Astrocyte (in vitro differentiated cells and primary cell): ENCODE data around the gene ANKH. TPM values are rescaled to one million over a fixed set of nuclear protein-coding genes. Genes with fewer than 3 reads are reported as not detected.
A peak's percentile ranks its signal among the peaks of the same experiment; 100 is the strongest.
"Not testable (repeated sequence)": the region's sequence is repeated elsewhere in the genome, so short reads cannot be mapped to it uniquely, and the experiment has no call there.

ENCODE experiments used
- DNase-seq: peaks from one replicate; pipeline ENCODE4 v3.0.0-alpha.2; 2010; ENCODE audit warnings: low read depth
- FAIRE-seq: peaks from 2 replicates; lab custom pipeline; 2011; peaks lifted over from hg19 to GRCh38; lab: Jason Lieb, UNC
- H2AFZ ChIP-seq: 2 replicates; pipeline ENCODE4 v1.6.0; 2012; ENCODE audit warnings: low read depth, low read length, inconsistent platforms
- H3K27ac ChIP-seq: 2 replicates; pipeline ENCODE4 v1.5.1; 2011; ENCODE audit warnings: low read depth, low read length, inconsistent platforms
- H3K27me3 ChIP-seq: 2 replicates; pipeline ENCODE4 v1.6.0; 2011; ENCODE audit warnings: low read length, inconsistent platforms; ENCODE audit not compliant: insufficient read depth
- H3K36me3 ChIP-seq: 2 replicates; pipeline ENCODE4 v1.5.1; 2011; ENCODE audit warnings: low read length, inconsistent platforms; ENCODE audit not compliant: insufficient read depth
- H3K4me1 ChIP-seq: 2 replicates; pipeline ENCODE4 v1.5.1; 2011; ENCODE audit warnings: low read length, inconsistent platforms; ENCODE audit not compliant: insufficient read depth
- H3K4me2 ChIP-seq: 2 replicates; pipeline ENCODE4 v1.6.0; 2012; ENCODE audit warnings: low read length, inconsistent platforms
- H3K4me3 ChIP-seq: 2 replicates; pipeline ENCODE4 v1.5.1; 2011; ENCODE audit warnings: low read depth, mild to moderate bottlenecking, low read length, inconsistent platforms; ENCODE audit not compliant: insufficient read depth
- H3K79me2 ChIP-seq: 2 replicates; pipeline ENCODE4 v1.6.0; 2012; ENCODE audit warnings: mild to moderate bottlenecking, low read length, inconsistent platforms; ENCODE audit not compliant: insufficient read depth
- H3K9ac ChIP-seq: 2 replicates; pipeline ENCODE4 v1.6.0; 2012; ENCODE audit warnings: mild to moderate bottlenecking, low read length, inconsistent platforms
- H3K9me3 ChIP-seq: 2 replicates; pipeline ENCODE4 v1.5.1; 2012; ENCODE audit warnings: low read depth, mild to moderate bottlenecking, low read length, inconsistent platforms; ENCODE audit not compliant: insufficient read depth
- H4K20me1 ChIP-seq: 2 replicates; pipeline ENCODE4 v1.6.0; 2012; ENCODE audit warnings: low read length, inconsistent platforms; ENCODE audit not compliant: insufficient read depth
- H3K27ac Mint-ChIP-seq: one replicate; pipeline ENCODE4 v1.8.0; 2021; ENCODE audit warnings: mild to moderate bottlenecking, mixed read lengths; ENCODE audit not compliant: unreplicated experiment
- H3K27me3 Mint-ChIP-seq: one replicate; pipeline ENCODE4 v1.8.0; 2021; ENCODE audit warnings: low read depth, mixed read lengths; ENCODE audit not compliant: unreplicated experiment
- H3K36me3 Mint-ChIP-seq: one replicate; pipeline ENCODE4 v1.8.0; 2021; ENCODE audit warnings: low read depth, mixed read lengths; ENCODE audit not compliant: unreplicated experiment
- H3K4me1 Mint-ChIP-seq: one replicate; pipeline ENCODE4 v1.8.0; 2021; ENCODE audit warnings: low read depth, mixed read lengths; ENCODE audit not compliant: unreplicated experiment
- H3K4me3 Mint-ChIP-seq: one replicate; pipeline ENCODE4 v1.8.0; 2021; ENCODE audit warnings: mild to moderate bottlenecking, moderate library complexity, mixed read lengths; ENCODE audit not compliant: unreplicated experiment
- H3K9me3 Mint-ChIP-seq: one replicate; pipeline ENCODE4 v1.8.0; 2021; ENCODE audit warnings: mild to moderate bottlenecking, mixed read lengths; ENCODE audit not compliant: unreplicated experiment
- CTCF ChIP-seq: IDR thresholded peaks from 2 replicates; pipeline ENCODE4 v1.5.1; 2011; ENCODE audit warnings: low read depth, mild to moderate bottlenecking, inconsistent platforms, low read length, moderate library complexity; ENCODE audit not compliant: insufficient read depth
- EZH2 ChIP-seq: IDR thresholded peaks from 2 replicates; pipeline ENCODE4 v1.6.1; 2012; ENCODE audit warnings: mild to moderate bottlenecking, low read length, inconsistent platforms; ENCODE audit not compliant: insufficient read depth
- total RNA-seq: library from RNA; stranded (reverse); gene quantifications from 2 replicates; pipeline ENCODE4 v1.2.1, GENCODE V29; 2021

The ANKH gene
- total RNA-seq, 1 donor from 2014 or later: 15.8 TPM

- peaks cover 3% of the 10 kb centered on the region for H3K79me2 ChIP-seq
Measured at GRCh38 chr5:14850419-14851049, 21.0 kb downstream of the ANKH start.

GRCh38 chr5:14849516-14850294, 21.9 kb downstream of the ANKH start:
- peaks cover 2% of the 10 kb centered on the region for H3K27me3 Mint-ChIP-seq
- Histone ChIP-seq H3K4me2 (no peak overlapping the region), H3K9ac (no peak overlapping the region), H3K9me3 (no peaks in the 10 kb centered on the region), H3K79me2 (peaks cover 3% of the 10 kb centered on the region), H3K4me1 (peaks cover 5% of the 10 kb centered on the region), H3K4me3 (no peak overlapping the region), H4K20me1 (peaks cover 13% of the 10 kb centered on the region), H3K36me3 (no peaks in the 10 kb centered on the region), H3K27me3 (no peaks in the 10 kb centered on the region), H3K27ac (no peak overlapping the region), H2AFZ (no peak overlapping the region)
- H3K27ac Mint-ChIP-seq: no peak overlapping the region
- no peaks in the 10 kb centered on the region for H3K9me3 Mint-ChIP-seq
- TF ChIP-seq CTCF (no peak), EZH2 (no peak)
- H3K4me1 Mint-ChIP-seq: peaks cover 9% of the 10 kb centered on the region
- H3K36me3 Mint-ChIP-seq: no peaks in the 10 kb centered on the region
- FAIRE-seq (no peak), DNase-seq (peak; percentile 62)
- no peak overlapping the region for H3K4me3 Mint-ChIP-seq

More at GRCh38 chr5:14850419-14851049, 21.0 kb downstream of the ANKH start:
- Histone ChIP-seq H3K4me2 (no peak overlapping the region), H3K27ac (no peak overlapping the region), H2AFZ (no peak overlapping the region), H3K4me3 (no peak overlapping the region), H3K36me3 (no peaks in the 10 kb centered on the region), H3K9me3 (no peaks in the 10 kb centered on the region), H3K4me1 (peaks cover 5% of the 10 kb centered on the region), H3K9ac (no peak overlapping the region), H4K20me1 (peaks cover 19% of the 10 kb centered on the region), H3K27me3 (no peaks in the 10 kb centered on the region)
- TF ChIP-seq CTCF: no peak
- TF ChIP-seq EZH2: no peak
- H3K36me3 Mint-ChIP-seq: no peaks in the 10 kb centered on the region
- H3K4me1 Mint-ChIP-seq: peaks cover 9% of the 10 kb centered on the region
- H3K4me3 Mint-ChIP-seq: no peak overlapping the region
- FAIRE-seq (no peak), DNase-seq (no peak)
- peaks cover 2% of the 10 kb centered on the region for H3K27me3 Mint-ChIP-seq
- no peak overlapping the region for H3K27ac Mint-ChIP-seq
- no peaks in the 10 kb centered on the region for H3K9me3 Mint-ChIP-seq

- H3K79me2 ChIP-seq, H3K4me3 ChIP-seq, H3K4me1 Mint-ChIP-seq, DNase-seq, H3K36me3 ChIP-seq, FAIRE-seq, H3K36me3 Mint-ChIP-seq, H3K27ac Mint-ChIP-seq, H3K27me3 ChIP-seq, H3K9me3 ChIP-seq, H2AFZ ChIP-seq, H3K9ac ChIP-seq, H3K4me1 ChIP-seq, H3K27me3 Mint-ChIP-seq, H3K27ac ChIP-seq, H3K4me3 Mint-ChIP-seq, H3K4me2 ChIP-seq, H3K9me3 Mint-ChIP-seq: not testable (repeated sequence)
- peaks cover 12% of the 10 kb centered on the region for H4K20me1 ChIP-seq
Measured at GRCh38 chr5:14848942-14849341, 22.6 kb downstream of the ANKH start.
